PC-3 (cell line): ENCODE results near the gene OR2M4.

Experiments
- EZH2phosphoT487 ChIP-seq: fragments of 300-600 bp; sonication (generic); IDR thresholded peaks from 2 replicates; pipeline ENCODE4 v1.6.1; 2018; ENCODE audit warnings: mild to moderate bottlenecking, antibody characterized with exemption, low read length, borderline replicate concordance
- TF ChIP-seq, protein P1 (sequence below): fragments of 300-600 bp; sonication (generic); conservative IDR thresholded peaks from 2 replicates; pipeline ENCODE4 v1.5.1; 2017; ENCODE audit warnings: antibody characterized with exemption, low read depth, mild to moderate bottlenecking, low read length

DNA sequence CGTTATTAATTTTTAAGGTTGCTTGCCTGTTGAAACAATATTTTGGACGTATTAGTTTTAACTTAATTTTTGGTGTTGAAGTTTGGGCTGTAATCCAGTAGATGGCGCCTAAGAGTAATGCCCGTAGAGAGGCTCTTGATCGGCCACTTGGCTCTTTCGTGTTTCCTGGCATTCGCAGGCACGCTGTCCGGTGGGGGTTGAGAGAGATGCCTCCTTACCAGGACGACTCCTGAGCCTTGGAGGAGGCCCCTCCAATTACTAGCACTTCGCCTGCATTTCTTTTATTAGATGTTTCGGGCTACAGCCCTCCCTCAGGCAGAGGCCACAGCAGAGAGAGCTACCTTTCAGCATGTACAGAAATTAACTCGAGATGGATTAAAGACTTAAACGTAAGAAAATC is 12.0 kb downstream of the OR2M4 start:
- TF ChIP-seq, protein P1, sequence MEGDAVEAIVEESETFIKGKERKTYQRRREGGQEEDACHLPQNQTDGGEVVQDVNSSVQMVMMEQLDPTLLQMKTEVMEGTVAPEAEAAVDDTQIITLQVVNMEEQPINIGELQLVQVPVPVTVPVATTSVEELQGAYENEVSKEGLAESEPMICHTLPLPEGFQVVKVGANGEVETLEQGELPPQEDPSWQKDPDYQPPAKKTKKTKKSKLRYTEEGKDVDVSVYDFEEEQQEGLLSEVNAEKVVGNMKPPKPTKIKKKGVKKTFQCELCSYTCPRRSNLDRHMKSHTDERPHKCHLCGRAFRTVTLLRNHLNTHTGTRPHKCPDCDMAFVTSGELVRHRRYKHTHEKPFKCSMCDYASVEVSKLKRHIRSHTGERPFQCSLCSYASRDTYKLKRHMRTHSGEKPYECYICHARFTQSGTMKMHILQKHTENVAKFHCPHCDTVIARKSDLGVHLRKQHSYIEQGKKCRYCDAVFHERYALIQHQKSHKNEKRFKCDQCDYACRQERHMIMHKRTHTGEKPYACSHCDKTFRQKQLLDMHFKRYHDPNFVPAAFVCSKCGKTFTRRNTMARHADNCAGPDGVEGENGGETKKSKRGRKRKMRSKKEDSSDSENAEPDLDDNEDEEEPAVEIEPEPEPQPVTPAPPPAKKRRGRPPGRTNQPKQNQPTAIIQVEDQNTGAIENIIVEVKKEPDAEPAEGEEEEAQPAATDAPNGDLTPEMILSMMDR = peak; percentile 94
- no peak for TF ChIP-seq EZH2phosphoT487
